ENCODE measurements around the gene MGLL.

DNA sequence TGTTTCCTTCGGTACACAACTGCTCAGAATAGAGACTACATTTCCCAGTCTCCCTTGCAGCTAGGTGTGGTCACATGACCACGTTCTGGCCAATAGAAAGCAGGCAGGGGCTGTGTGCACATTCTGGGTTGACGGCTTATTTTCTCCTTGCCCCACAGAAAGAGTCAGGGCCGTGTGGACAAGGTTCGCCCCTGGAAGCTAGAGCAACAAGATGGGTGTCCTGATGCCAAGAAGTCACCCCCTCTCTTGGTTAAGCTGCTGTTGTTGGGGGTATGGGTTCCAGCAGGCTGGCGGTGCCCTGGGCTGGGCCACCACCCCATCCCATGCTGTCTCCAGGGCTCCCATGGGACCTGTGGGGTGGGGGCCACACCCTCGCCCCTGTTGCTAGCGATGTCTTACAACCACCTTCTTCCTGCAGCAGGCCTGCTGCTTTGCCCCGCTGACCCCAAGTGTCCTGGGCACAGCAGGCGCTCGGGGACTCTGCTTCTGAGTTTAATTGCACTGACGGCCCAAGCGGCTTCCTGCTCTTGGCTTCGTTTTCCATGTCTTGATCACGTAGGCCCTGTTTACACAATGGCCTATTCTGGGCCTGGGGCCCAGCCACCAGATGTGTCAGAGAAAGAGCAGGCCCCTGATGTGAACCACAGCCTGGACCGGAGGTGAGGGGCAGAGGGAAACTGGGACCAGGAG lies 124.6 kb downstream of the MGLL start:
- TF ChIP-seq, protein P1, sequence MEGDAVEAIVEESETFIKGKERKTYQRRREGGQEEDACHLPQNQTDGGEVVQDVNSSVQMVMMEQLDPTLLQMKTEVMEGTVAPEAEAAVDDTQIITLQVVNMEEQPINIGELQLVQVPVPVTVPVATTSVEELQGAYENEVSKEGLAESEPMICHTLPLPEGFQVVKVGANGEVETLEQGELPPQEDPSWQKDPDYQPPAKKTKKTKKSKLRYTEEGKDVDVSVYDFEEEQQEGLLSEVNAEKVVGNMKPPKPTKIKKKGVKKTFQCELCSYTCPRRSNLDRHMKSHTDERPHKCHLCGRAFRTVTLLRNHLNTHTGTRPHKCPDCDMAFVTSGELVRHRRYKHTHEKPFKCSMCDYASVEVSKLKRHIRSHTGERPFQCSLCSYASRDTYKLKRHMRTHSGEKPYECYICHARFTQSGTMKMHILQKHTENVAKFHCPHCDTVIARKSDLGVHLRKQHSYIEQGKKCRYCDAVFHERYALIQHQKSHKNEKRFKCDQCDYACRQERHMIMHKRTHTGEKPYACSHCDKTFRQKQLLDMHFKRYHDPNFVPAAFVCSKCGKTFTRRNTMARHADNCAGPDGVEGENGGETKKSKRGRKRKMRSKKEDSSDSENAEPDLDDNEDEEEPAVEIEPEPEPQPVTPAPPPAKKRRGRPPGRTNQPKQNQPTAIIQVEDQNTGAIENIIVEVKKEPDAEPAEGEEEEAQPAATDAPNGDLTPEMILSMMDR (IDR thresholded peaks at IDR 0.05), result no peak
- no peak for TF ChIP-seq POLR2AphosphoS5 (IDR thresholded peaks at IDR 0.05; ENCODE audit: low read depth, low read length)
- no peak for TF ChIP-seq SIN3A (IDR thresholded peaks at IDR 0.05; ENCODE audit: borderline replicate concordance, insufficient read depth, low read depth, low read length)
- TF ChIP-seq, protein P2, sequence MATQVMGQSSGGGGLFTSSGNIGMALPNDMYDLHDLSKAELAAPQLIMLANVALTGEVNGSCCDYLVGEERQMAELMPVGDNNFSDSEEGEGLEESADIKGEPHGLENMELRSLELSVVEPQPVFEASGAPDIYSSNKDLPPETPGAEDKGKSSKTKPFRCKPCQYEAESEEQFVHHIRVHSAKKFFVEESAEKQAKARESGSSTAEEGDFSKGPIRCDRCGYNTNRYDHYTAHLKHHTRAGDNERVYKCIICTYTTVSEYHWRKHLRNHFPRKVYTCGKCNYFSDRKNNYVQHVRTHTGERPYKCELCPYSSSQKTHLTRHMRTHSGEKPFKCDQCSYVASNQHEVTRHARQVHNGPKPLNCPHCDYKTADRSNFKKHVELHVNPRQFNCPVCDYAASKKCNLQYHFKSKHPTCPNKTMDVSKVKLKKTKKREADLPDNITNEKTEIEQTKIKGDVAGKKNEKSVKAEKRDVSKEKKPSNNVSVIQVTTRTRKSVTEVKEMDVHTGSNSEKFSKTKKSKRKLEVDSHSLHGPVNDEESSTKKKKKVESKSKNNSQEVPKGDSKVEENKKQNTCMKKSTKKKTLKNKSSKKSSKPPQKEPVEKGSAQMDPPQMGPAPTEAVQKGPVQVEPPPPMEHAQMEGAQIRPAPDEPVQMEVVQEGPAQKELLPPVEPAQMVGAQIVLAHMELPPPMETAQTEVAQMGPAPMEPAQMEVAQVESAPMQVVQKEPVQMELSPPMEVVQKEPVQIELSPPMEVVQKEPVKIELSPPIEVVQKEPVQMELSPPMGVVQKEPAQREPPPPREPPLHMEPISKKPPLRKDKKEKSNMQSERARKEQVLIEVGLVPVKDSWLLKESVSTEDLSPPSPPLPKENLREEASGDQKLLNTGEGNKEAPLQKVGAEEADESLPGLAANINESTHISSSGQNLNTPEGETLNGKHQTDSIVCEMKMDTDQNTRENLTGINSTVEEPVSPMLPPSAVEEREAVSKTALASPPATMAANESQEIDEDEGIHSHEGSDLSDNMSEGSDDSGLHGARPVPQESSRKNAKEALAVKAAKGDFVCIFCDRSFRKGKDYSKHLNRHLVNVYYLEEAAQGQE (IDR thresholded peaks at IDR 0.05; ENCODE audit: insufficient read depth in 1 of 2, low read depth in 2 of 2, low read length in 1 of 2), result no peak
- TF ChIP-seq TCF7L2 (IDR thresholded peaks at IDR 0.05; ENCODE audit: low read depth, low read length), result no peak
